ENCODE measurements around the gene LRBA.

- TF ChIP-seq ZNF302 (CRISPR knock-in tag; IDR thresholded peaks at IDR 0.05) (no peak), CTCF (IDR thresholded peaks at IDR 0.05) (no peak)
Measured at GRCh38 chr4:150332086-150332485, 683.0 kb downstream of the LRBA start.

Data from A549 (cell line).